HL-60/S4 treated with retinoic acid at 250 ng/mL for 4 days and 3 days (cell line): ENCODE measurements around the gene SLC25A27.

Experiments
- in situ Hi-C: fragments of 300-500 bp; cut with MboI; formaldehyde crosslinking; loops from 2 replicates; pipeline ENCODE4 v1.7.0; 2022; ENCODE audit warnings: low sequenced_read_pairs

The SLC25A27 gene

DNA sequence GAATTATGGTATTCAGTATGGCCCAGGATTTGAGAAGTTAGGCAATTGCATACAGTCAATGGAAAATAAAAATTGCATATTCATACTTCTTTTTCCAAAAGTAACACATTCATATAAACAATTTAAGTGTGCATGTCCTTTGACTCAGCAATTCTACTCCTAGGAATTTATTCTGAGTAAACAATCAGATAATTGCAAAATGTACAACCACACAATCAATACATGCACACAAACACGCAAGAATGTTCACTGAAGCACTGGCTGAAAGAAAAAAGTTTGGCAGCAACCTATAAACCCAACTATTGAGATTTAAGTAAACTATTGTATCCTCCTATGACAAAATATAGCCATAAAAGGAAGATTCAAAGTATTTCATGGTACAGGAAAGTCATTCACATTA, 1.8 kb upstream of the SLC25A27 start:
- in situ Hi-C loops: no loop called here

DNA sequence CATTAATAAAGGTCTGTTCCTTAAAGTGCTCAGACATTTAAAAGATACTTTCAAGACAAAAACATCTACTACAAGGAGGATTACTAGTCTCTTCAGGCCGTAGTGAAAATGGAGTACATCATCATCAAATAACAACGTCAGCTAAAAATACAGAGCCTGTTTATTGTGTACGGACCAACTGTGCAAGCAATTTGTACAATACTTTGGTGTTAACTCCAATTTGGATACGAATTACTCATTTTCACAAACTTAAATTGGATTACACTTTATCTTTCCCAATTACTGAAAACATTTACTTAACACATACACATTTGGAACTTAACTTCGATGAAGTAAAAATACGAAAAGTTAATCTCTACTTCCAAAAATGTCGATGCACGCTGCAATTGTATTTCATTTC, 959 bp upstream of the SLC25A27 start:
- in situ Hi-C loops: no loop called here

DNA sequence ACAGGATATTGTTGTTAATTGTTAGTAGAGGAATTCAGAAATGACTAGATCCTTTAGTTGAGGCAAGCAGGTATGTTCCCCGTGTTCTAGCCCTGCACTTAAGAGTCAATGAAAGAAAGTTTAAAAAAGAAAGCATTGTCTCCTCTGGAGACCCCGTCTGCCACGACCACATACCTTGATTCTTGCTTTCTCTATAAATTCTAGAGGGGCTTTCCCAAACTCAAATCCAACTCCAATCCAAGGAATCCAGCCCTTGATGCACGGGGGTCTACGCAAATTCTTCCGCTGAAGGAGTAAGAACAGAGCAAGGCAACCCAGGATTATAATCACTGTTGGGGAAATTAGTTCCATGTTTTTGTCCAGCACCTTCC, 558 bp upstream of the SLC25A27 start:
- in situ Hi-C loops: no loop called here

DNA sequence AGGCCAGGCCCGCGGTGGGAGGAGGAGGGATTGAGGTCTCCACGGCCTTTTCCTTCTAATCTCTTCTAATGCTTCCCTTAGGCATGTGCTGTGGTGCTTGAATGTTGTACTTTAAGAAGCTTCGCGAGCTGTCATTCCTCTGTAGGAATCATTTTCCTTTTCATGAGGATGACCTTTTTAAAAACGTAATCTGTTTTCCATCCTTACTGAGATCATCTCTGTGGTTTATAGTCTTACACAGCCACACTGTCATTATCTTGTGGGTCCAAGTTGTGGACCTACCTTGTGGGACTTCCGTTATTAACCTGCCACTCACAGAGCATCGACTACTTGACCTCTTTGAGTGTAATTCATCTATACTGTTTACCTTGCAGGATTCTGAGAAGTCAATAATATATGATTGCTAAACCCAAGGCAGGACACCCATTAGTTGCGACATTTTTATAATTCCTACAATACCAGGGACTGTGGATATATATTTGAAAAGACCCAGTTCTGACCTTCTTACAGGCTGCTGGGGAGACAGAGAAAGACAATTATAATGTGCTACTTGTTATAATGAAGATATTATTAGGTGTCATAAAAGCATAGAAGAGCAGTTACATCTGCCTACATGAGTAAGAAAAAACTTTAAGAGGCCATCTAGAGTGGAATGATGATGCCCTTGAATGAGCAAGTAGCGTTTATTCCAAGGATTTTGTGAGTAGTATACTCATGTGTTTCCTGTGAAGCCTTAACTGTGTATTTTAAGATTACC, 842 bp downstream of the SLC25A27 start:
- in situ Hi-C loops: no loop called here

DNA sequence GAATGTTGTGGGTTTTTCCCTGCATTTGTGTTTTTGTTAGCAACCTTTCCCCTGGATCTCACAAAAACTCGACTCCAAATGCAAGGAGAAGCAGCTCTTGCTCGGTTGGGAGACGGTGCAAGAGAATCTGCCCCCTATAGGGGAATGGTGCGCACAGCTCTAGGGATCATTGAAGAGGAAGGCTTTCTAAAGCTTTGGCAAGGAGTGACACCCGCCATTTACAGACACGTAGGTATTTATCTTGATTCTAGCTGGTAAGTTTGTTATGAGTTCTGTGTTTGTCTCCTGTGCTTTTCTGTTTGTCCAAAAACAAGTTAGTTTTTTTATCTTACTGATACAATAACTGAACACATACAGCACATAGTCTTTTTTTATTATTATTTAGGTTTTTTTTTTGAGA, 3.0 kb downstream of the SLC25A27 start:
- in situ Hi-C loops: no loop called here

DNA sequence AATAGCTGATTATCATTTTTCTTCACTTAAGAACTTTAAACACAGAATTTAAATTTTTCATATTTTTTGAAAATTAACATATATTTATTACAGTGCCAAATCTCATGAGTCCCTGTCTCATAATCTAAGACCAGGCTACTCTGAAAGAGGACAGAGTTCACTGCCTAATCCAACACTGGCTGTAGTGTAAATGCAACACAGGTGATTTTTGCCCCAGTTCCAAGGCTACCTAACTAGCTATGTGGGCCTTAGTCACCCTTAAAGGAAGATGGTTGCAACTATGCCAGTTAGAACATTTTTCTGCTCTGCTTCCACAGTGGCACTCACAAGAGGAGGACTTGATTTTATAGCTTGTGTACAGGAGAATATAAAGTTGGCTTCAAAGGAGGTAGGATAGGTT, 4.9 kb downstream of the SLC25A27 start:
- in situ Hi-C loops: no loop called here

DNA sequence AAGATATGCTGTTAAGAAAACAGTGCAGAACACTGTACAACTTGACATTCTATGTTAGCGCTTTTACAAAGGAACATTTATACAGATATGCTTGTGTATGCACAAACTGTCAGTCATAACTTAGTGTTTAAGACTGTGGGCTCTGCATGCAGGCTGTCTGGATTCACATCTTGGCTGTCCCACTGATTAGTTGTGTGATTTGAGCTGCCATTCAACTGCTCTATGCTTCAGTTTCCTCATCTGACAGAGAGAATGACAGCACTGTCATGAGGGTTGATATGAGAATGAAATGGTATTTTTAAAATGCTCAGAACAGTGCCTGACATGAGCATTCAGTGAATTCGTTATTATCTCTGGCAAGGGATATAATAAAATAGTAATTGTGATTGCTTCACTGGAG, 8.7 kb downstream of the SLC25A27 start:
- in situ Hi-C loops: no loop called here

DNA sequence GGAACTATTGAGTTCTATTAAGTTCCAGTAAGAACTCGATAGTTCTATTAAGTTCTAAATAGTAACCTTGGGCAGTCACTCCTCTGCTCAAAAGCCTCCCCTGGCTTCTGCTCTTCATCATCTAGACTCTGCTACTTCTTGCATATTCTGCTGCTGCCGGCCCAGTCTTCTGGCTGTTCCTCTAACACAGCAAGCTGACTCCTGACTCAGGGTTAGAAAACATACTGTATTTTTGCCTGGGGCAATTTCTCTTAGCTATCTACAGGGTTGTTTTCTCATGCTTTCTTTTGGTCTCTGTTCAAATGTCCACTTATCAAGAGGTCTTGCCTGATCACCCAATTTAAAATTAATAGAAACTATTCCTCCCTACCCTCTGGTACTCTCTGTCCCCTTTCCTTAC, 14.6 kb downstream of the SLC25A27 start:
- in situ Hi-C loops: no loop called here

DNA sequence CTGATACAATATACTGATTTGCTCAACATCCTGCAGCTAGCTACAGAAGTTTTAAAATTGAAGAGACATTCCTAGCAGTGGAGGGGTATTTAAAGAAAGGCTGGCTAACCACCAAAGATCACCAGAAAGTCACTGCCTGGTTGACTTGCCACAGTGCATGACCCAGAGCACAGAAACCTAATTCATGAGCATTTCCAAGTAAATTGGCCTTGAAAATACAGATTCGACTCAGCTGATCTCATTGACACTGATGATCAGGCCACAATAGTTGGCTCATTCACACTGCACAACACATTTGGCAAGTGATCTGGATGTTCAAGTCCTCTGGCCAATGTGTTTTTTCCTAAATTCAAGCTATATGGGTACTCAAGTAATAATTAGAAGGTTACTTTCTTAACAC, 21.6 kb downstream of the SLC25A27 start:
- in situ Hi-C loops: no loop called here

DNA sequence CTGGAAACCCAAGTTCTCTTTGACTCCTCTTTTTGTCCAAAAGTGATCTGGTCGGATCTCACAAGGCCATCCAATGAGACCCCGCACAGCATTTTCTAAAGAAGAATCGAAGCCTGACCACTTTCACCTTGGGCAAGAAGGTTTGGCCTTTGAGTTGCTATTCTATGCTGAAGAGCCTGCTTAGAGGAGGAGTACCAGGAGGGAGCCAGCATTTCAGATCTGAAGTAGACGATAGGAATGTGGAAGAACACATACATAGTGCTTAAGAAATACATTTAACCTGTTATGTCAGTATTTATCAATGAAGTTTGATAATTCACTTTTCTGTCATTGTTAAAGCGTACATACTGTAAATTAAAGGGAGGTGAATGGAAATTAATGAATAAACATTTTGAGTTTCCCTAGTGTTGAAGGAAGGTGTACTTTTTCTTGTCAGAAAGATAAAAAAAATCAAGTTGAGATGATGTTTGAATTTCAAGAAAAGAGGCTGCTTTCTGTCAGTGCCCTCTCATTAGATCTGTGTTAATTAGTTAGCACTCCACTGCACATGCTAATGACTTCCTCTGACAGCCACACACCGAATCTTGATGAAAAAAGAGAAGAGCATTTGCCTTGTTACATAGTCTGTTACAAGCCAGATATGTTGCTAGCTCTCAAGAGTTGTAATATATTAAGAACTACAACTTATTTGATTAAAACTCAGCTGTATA, 24.0 kb downstream of the SLC25A27 start:
- in situ Hi-C loops: no loop called here

DNA sequence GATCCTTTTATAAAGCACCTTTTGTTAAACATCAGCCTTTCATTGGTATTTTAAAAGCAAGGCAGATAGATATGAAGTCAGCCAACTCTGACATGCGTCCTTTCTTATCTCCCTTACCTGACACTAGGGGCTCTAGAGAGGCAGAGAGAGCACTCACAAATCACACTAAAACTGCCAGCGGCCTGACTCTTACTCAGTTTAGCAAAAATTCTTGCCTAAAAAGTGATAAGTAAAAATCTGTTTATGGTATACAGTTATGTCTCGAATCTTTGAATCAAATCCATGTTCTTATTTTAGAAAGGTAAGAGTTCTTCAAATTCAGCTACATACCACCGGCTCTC, 24.5 kb downstream of the SLC25A27 start:
- in situ Hi-C loops: no loop called here

DNA sequence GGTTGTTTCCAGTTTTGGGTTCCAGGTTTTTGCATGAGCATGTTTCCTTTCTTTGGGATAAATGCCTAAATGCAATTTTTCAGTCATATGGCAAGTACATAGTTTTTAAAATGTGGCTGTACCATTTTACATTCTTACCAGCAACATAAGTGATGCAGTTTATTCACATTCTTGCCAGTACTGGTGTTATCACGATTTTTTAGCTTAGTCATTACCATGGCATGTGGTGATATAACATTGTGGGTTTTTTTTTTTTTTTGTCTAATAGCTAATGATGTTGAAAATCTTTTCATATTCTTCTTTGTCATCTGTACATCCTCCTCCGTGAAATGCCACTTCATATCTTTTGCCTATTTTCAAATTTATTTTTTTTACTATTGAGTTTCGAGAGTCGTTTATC, 32.0 kb downstream of the SLC25A27 start:
- in situ Hi-C loops: no loop called here

DNA sequence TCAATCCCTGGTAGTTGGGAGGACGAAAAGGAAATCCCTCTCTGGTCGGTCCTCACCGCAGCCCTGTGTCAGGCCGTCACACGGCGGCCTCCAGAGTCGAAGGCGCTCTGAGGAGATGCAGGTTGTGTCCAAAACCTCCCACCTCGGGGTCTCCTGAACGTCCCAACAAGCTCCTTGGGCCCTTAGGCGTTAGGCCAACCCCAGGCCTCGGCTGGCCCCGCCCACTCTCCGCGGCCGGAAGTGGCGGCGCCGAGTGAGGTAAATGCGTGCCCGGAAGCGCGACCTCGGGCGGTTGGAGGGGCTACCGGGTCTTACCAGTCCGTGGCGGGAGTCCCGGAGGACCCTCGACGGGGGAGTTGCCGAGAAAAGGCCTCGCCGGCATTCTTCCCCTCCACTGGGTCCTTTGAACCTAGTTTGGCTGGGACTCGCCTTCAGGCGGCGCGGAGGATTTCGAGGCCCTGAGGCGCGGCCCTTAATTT, 34.9 kb downstream of the SLC25A27 start, which contains the start of gene TDRD6:
TSS of gene TDRD6 (plus strand) at position 267 of the 479 bp plus-strand sequence. CDS start 244 bp downstream, outside the sequence.
- in situ Hi-C loops: no loop called here

DNA sequence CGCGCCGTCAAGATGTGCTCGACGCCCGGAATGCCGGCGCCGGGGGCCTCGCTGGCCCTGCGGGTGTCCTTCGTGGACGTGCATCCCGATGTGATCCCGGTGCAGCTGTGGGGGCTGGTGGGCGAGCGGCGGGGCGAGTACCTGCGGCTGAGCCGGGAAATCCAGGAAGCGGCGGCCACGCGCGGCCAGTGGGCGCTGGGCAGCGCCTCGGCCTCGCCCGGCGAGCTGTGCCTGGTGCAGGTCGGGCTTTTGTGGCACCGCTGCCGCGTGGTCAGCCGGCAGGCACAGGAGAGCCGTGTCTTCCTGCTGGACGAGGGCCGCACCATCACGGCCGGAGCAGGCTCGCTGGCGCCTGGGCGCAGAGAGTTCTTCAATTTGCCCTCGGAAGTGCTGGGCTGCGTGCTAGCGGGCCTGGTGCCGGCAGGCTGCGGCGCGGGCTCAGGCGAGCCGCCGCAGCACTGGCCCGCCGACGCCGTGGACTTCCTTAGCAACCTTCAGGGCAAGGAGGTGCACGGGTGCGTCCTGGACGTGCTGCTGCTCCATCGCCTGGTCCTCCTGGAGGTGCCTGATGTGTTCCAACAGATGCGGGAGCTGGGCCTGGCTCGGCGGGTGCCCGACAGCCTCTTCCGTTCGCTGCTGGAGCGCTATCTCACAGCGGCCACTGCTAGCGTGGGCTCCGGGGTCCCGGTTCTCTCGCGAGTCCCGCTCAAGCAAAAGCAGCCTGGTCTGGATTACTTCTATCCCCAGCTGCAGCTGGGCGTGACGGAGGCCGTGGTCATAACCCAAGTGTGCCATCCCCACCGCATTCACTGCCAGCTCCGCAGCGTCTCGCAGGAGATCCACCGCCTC, 35.6 kb downstream of the SLC25A27 start:
- in situ Hi-C loops: no loop called here

DNA sequence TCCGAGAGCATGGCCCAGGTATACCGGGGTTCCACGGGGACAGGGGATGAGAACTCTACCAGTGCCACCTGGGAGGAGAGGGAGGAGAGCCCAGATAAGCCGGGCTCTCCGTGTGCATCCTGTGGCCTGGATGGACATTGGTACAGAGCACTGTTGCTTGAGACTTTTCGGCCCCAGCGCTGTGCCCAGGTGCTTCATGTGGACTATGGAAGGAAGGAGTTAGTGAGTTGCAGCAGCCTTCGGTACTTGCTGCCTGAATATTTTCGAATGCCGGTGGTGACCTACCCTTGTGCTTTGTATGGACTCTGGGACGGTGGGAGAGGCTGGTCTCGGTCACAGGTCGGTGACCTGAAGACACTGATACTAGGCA, 36.2 kb downstream of the SLC25A27 start:
- in situ Hi-C loops: no loop called here

DNA sequence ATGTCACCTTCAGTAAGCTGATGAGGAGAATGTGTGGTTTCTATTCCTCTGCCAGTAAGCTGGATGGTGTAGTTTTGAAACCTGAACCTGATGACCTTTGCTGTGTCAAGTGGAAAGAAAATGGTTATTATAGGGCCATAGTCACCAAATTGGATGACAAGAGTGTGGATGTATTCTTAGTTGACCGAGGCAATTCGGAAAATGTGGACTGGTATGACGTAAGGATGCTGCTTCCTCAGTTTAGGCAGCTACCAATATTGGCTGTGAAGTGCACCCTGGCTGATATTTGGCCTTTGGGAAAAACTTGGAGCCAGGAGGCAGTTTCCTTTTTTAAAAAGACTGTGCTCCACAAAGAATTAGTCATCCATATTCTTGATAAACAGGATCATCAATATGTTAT, 36.9 kb downstream of the SLC25A27 start:
- in situ Hi-C loops: no loop called here

DNA sequence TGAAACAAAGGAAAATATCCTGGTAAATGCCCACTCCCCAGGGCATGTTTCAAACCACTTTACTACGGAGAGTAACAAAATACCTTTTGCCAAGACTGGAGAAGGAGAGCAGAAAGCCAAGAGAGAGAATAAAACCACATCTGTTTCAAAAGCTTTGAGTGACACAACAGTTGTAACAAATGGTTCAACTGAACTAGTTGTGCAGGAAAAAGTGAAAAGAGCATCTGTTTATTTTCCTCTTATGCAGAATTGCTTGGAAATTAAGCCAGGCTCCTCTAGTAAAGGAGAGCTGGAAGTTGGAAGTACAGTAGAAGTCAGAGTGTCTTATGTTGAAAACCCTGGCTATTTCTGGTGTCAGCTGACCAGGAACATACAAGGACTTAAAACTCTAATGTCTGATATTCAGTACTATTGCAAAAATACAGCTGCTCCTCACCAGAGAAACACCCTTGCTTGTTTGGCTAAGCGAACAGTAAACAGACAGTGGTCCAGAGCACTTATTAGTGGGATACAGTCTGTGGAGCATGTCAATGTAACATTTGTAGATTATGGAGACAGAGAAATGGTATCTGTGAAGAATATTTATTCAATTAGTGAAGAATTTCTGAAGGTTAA, 37.5 kb downstream of the SLC25A27 start:
- in situ Hi-C loops: no loop called here

DNA sequence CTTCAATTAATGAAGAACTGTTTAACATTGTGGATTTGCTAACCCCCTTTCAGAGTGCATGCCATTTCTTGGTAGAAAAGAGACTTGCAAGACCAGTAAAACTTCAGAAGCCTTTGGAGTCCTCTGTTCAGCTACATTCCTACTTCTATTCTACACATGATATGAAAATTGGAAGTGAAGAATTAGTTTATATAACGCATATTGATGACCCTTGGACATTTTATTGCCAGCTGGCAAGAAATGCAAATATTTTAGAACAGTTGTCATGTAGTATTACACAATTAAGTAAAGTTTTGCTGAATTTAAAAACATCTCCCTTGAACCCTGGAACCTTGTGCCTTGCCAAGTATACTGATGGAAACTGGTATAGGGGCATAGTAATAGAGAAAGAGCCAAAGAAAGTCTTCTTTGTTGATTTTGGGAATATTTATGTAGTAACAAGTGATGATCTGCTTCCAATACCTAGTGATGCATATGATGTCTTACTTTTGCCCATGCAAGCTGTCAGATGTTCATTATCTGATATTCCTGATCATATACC, 38.2 kb downstream of the SLC25A27 start:
- in situ Hi-C loops: no loop called here

DNA sequence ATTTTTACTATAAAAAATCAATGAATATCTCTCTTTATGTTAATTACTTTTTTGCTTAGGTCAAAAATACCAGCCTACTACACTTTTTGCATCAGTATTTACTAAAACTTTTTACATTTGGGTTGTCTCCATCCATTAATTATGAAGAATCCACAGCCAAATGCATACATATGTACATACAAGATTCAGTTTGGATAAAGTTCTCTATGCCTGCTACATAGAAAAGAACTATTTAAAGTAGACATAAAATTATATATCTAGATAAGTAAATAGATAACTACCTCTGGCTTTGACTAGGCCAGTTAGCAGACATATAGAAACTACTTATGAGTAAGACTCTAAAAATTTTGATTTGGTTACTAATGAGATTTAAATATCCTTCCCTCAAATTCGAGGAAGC, 47.2 kb downstream of the SLC25A27 start:
- in situ Hi-C loops: loop anchor here (10.0 kb wide), 1 partner anchor 85 kb away; no protein-coding TSS in a partner anchor

DNA sequence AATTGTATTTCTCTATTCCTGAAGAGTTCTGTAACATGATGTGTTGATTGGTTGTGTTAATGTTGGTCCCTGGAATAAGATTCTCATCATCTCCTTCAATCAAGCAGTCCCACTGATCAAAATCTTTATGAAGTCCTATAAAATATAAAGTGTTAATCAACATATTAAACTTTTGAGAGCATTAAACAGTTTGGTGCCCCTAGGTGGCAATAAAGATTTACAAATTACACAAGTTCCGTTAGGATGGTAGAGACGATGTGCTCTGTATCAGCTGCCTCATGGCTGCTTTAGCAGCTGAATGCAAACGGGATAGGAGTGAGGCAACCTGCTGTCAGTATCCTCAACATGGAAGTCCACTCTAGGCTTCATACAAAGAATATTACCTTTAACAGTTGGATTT, 51.8 kb downstream of the SLC25A27 start:
- in situ Hi-C loops: loop anchor here (10.0 kb wide), 1 partner anchor 80 kb away; no protein-coding TSS in a partner anchor

DNA sequence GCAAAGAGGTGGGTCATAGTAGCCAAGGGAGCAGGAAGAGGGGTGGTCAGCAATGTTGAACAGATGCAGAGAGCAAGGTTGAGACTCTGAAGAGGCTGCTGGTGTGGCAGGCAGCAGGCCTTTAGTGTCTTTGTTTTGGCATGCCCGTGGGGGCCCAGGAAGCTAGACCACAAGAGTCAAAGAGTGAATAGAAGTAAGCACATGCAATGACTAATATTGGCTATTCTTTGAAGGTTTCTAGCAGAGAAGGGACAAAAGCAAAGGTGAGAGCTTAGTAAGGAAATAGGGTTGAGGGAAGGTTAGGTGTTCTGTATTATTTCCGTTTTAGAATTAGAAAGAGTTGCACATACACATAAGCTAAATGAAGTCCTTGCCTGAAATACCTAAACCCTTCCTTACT, 53.7 kb downstream of the SLC25A27 start:
- in situ Hi-C loops: loop anchor here (10.0 kb wide), 1 partner anchor 78 kb away; no protein-coding TSS in a partner anchor
